Stimulated activated CD8-positive, alpha-beta memory T cell treated with anti-CD3 and anti-CD28 coated beads, Interleukin-7, amount 100 ng/mL, for 24 hours (primary cell): ENCODE measurements around the gene SRPRB.

Experiments
- DNase-seq: peaks from one replicate; pipeline ENCODE4 v3.0.0-alpha.2; 2020; ENCODE audit warnings: low read depth

The SRPRB gene, protein sequence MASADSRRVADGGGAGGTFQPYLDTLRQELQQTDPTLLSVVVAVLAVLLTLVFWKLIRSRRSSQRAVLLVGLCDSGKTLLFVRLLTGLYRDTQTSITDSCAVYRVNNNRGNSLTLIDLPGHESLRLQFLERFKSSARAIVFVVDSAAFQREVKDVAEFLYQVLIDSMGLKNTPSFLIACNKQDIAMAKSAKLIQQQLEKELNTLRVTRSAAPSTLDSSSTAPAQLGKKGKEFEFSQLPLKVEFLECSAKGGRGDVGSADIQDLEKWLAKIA

DNA sequence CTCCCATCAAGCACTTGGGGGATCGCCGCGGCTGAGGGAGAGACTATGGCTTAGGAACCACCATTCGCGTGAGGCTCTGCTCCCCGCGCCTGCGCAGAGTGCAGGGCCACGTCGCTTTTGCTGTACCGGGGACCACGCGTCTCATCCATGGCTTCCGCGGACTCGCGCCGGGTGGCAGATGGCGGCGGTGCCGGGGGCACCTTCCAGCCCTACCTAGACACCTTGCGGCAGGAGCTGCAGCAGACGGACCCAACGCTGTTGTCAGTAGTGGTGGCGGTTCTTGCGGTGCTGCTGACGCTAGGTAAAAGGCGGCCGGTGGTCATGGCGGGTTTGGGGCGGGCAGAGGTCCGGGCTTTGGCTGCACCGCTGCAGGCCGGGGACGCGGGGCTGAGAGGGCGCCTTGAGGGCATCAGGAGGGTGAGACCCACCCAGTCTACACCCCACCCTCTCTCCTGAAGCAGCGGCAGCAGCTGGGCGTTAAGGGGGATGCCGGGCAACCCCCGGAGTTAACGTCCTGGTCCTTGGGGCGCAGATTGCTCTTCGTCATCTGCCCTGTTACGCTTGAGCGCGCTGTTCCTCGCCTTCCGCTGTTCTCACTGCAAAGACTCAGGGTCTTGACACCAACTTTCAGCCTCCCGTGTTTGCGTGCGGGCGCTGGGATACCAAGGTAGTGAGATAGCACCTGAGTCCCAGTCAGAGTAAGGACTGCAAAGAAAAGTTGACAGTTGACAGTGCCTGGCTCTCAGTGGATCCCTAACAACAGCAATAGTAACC is at the start of gene SRPRB:
SRPRB (plus strand) TSS at position 114 of the 774 bp plus-strand sequence; CDS start at position 148, 34 bp downstream.
- DNase-seq: peak; percentile 87

DNA sequence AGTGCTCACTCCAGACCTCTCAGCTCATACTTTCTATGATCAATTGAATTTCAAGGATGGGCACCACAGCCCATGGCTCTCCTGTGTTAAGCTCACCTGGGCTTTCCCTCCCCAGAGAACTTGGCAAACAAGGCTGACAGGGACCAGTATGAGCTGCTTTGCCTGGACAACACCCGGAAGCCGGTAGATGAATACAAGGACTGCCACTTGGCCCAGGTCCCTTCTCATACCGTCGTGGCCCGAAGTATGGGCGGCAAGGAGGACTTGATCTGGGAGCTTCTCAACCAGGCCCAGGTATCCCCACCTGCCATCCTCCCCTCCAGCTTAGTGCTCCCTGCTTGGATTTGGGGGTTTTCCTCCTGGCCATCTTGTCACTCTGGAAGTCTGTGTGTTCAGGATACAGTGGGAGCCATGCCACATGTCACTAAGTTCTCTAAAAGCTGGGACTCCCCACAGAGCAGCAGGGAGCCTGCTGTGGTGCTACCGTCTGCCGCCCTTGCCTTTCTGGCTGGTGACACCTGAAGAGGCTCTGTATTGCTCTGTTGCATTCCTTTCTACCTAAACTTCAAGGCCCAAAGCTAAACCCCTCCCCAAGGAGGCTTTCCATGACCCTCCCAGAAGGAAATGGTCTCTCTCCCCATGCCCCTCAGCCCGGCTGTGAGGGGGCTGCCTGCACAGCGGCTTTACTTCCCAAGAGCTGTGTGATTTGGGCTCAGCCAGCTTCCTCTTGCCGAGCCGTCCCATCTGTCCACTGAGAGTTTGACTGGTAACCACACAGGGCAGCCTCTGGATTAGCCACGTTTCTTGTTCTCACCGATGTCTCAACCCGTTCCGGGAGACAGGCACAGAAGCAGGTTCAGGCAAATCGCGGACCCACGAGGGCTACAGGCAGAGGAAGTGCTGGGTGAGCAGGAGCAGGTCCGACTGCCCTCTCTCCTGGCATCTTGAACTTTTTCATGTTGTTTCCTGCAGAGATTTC is 48.6 kb upstream of the SRPRB start:
- DNase-seq: no peak

DNA sequence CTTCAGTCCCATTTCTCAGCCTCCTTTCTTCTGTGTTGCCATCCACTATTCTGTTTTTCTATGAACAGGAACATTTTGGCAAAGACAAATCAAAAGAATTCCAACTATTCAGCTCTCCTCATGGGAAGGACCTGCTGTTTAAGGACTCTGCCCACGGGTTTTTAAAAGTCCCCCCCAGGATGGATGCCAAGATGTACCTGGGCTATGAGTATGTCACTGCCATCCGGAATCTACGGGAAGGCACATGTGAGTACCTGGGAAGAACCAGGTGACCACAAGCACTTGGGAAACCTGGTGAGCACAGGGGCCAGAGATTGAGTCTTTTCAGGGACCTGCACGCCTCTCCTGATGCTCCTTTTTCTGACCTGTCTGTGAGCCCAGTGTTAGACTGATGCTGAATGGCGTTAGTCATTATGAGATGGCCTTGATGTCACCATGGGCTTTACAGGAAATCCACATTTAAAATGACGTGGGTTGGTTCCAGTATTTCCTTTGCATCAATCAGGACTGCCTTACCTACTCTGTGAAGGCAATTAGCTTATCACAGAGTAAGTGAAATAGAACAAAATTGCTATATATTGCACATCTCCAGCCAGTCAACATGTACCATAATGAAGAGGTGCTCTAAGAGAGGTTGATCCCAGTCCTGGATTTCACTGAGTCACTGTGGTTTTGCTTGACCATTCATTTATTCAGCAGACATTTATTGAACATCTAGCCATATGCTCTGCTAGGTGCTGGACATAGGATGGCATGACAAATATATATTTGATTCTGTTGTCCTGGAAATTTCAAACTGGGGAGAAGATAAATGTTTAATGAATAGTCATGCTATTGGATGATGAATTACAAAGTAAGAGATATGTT is 47.7 kb upstream of the SRPRB start:
- no peak for DNase-seq

DNA sequence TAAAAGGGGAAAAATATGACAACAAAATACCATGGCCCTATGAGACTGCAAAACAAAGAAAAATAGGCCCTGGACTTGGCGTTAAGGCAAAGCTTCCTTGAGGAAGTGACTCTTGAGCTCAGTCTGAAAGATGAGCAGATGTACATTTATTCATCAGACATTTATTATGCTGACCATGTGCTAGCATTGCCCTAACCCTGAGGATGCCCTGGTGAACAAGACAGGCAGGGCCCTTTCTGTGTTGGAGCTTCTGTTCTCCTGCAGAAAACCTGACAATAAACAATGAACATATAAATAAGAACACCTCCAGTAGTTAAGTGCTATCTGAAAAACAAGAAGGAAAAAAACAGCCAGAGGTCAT is 47.1 kb upstream of the SRPRB start:
- DNase-seq: no peak

DNA sequence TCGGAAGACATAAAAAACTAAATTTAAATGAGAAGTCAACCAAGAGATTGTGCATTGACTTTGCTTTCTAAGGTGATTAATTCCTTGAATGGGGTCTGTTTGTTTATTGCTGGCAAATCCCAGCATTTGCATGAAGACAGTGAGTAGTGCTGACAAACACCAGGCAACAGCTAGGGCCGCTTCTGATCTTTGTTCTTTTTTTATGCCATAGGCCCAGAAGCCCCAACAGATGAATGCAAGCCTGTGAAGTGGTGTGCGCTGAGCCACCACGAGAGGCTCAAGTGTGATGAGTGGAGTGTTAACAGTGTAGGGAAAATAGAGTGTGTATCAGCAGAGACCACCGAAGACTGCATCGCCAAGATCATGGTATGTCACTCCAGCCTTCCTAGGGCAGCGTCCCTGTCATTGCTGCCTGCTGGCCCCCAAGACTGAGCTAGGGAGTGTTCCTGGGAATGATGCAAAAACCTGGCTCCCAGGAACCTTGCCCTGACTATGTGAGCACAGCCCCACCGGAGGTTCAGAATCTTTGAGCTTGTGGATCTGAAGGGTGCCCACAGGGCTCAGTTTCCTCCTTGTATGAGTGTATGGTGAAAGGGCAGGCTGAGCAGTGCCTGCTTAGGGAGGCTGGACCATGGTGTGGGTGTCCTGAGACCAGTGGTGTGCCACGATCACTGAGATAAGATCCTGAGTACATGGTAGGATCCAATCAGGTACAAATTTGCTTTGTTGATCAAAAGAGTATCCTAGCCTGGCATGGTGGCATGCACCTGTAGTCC is 46.5 kb upstream of the SRPRB start:
- DNase-seq: no peak

DNA sequence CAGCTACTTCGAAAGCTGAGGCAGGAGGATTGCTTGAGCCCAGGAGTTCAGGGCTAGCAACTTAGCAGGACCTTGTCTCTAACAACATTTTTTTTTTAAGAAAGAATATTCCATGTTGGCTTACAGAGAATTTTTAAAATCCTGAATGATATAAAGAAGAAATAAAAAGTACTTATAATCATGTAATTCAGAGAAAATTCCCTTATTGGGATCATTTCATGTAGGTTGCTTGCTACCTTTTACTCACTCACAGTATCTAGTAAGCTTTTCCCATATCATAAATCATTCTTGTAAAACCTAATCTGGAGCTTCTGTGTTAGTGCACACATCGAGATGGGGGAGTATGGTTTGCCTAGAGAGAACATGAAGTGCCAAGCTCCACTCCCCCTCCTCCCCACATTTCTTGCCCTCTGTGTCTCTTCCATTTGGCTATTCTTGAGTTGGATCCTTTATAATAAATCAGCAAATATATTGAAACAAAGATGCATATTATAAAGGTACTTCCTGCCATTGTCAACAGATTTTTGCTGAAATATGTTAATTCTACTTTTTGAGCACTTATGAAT is 45.8 kb upstream of the SRPRB start:
- no peak for DNase-seq

DNA sequence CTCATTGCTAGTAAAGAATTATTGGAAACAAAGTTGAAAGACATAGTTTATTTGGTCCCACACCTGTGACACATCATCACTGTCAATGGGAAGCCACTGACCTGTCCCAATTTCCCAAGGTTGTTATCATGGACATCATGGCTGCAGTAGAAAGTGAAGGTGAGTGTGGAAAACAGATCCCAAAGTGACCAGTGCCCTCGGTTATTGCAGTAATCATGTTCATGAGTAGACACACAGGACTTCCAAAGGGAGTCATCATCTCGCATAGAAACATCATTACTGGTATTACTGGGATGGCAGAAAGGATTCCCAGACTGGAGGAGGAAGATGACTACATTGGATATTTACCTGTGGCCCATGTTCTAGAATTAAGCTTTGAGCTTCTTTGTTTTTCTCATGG is 44.7 kb upstream of the SRPRB start:
- no peak for DNase-seq

DNA sequence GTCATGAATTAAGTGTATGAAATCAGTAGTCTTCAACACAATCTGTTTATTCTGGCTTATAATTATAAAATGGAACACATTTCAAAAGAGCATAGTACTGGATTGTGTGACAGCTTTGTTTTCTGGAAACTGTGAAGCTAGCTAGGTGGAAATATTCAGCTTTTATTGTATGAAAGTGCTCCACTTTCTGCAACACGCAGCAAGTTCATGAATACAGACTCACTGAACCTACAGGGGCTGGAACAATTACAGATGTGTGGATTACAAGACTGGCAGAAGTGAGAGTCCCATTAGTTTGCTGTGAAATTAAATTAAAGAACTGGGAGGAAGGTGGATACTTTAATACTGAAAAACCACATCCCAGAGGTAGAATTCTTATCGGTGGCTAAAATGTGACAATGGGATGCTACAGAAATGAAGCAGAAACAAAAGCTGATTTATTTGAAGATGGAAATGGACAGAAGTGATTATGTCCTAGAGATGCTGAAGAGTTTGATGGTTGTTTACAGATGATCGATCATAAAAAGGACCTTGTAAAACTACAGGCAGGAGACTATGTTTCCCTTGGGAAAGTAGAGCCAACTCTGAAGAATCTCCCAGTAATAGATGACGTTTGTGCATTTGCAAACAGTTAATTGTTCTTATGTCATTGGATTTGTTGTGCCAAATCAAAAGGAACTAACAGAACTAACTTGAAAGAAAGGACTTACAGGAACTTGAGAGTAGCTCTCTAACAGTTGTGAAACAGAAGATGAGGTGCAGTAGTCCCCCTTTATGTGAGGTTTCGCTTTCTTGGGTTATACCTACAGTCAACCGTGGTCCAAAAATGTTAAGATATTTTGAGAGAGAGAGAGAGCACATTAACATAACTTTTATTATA is 43.8 kb upstream of the SRPRB start:
- no peak for DNase-seq

DNA sequence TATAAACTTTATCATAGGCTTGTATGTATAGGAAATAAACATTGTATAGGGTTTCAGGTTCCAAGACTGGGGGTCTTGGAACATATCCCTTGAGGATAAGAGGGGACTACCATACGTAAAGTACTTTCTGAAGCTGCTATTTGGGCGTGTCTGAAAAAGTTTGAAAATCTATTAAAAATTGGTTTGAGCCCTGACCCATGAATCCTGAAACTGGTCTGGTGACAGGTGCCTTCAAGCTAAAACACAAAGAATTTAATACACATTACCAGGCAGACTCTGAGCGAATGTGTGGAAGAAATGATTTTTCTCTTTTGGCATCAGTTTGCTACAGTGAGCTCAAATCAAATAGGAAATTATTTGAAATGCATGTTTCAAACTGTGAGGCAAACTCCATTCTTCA is 43.1 kb upstream of the SRPRB start:
- DNase-seq: no peak

DNA sequence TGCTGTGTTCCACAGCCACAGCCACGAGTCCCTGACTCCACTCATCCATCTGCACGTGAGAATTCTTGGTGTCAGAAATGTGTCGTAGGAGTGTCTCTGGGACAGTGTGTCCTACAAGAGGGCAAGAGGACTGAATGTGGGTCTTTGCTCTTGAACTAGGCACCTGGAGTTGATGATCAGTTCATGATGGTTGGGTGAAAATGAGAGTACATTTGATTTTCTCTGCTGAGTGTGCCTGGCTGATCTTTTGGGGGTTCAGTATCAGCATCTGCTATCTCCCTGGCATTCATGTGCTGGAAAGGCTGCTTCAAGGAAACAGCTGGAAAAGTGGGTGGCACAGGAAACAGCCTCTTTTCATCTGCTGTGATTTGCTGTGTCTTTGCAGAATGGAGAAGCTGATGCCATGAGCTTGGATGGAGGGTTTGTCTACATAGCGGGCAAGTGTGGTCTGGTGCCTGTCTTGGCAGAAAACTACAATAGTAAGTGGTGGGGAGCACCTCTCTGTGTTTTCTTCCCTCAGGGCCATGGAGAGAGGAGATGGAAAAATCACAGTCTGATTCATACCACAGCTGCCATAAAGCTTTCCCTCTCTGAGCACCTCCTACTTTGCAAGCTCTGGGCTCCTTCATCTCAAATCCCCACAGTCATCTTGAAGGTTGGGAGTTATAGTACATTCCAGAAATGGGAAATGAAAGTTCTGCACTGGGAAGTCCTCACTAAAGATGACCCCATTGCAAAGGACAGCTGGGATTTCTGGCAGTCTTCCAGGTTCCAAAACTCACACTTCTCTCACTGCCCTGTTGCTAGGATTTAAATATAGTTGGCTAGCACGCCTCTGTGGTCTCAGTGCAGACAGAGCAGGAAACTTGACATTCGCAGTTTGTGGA is 41.6 kb upstream of the SRPRB start:
- no peak for DNase-seq

DNA sequence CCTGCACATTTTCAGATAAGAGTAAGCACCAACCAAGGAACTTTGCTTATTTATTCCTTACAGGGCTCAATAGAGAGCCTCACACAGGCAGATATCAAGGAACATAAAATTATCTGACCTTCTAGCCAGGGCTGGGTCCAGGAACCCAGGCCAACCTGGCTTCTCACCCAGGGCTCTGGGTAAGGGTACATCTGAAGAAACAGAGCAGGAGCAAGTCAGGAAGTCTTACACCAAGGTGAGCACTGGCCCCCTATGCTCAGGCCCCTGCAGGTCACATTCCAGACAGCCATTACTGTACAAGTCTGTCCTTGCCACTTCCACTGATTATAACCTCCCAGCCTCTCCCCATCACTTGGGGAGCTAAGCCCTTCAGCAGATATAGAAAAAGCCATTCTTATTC is 40.4 kb upstream of the SRPRB start:
- no peak for DNase-seq

DNA sequence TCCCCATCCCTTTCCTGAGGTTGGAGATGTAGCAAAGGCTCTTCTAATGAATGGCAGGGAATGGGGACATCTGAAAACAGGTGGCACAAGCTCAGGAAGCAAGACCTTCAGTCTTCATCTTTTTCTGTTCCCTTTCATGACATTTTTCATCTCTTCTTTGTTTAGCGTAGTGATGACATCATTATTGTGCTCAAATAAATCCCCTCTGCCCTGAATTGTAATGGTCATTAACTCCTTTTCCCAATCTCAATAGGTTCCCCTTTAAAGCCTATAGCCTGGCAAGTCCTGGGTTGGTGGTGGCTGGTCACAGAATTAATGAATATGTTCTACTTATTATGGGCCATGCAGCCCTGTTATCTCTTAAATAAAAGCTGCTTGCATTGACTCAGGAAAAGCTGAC is 38.0 kb upstream of the SRPRB start:
- no peak for DNase-seq

DNA sequence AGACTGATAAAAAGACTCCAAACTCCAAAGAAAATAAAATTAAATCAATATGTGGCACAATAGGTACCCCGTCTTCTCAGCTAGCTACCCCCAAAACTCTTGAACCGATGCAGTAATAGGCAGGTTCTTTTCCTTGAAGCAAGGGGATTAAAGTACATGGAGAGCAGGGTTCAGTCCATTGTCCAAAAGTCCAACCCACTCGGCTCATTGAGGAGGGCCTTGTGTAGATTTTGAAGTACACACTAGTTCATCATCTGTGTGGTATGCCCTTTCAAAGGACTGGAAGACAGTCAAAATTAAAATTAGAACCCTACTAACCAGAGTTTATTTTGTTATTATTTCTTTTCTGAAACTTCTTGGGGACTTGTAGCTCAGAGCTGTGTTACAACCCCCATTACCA is 36.1 kb upstream of the SRPRB start:
- no peak for DNase-seq

DNA sequence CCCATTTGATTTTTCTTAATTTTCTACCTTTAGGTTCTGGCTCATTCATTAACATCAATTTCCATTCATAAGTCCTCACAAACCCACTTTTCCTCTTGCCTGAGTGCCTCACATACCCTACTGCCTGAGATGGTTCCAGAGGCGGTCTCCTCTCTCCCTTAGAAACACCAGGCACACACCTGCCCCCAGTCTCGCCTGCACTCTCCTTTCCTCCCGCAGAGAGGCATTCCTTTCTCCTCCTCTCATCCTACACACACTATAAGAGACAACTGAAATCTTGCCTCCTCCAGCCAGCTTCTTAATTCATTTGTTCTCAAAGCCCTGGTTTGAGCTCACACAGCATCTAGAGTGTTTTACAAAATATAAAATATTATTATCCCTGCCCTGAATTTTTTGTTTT is 31.9 kb upstream of the SRPRB start:
- no peak for DNase-seq

DNA sequence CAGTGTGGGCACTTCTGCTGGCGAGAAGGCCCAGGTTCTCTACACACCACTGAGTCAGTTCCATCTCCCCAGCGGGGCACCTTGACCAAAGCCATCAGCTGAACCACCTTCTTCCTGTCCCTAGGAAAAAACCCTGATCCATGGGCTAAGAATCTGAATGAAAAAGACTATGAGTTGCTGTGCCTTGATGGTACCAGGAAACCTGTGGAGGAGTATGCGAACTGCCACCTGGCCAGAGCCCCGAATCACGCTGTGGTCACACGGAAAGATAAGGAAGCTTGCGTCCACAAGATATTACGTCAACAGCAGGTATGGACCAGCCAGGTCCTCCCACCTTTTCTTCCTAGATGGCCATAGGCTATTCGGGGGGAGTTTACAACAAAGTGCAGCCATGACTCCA is 30.3 kb upstream of the SRPRB start:
- DNase-seq: no peak

DNA sequence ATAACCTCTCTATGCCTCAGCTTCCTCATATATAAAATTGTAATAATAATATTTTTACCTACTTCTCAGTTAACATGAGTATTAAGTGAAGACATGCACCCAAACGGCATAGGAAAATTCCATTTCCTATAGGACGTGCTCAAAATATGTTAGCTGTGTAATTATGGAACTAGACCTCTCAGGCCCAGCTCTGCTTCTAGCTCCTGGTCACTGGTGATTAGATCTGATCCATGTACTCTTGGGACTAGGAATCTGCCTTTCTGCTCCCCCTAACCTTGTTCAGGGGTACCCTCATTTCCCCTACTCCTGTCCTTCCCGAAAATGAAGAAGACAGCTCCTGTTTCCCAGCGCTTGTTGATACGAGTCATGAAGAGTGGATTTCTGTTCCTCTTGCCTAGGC is 29.8 kb upstream of the SRPRB start:
- DNase-seq: no peak

DNA sequence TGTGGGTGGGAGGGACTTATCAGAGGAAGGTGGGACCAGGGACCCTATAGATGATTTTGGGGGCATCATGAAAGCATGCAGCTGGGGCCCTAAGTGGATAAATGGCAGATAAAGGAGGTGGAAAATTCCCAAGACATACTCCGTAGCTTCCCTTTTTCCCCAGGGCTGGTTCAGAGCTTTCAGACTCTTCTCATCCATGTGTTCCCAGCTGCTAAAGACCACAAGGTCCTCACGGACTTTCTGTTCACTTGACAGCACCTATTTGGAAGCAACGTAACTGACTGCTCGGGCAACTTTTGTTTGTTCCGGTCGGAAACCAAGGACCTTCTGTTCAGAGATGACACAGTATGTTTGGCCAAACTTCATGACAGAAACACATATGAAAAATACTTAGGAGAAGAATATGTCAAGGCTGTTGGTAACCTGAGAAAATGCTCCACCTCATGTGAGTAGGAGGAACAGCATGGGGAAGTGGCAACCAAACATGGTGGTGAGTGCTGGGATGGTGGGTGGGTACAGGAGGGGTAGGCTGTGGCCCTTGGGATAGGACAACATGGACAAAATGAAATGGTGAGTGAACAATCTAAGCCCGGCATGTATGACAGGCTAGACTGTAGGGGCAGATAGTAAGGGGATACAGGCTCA is 28.7 kb upstream of the SRPRB start:
- no peak for DNase-seq
